ENCODE results near the gene CDH23.

CDH23 gene

GRCh38 chr10:71835671-71836595 is 439.2 kb downstream of the CDH23 start:
- ATAC-seq = peak; percentile 64
- peak; percentile 81 for TF ChIP-seq TCF4 (CRISPR knock-in tag; IDR thresholded peaks at IDR 0.05; ENCODE audit: borderline replicate concordance)
- 0 out of 2 replicates have a peak, but pooled peaks have one; percentile 23 for TF ChIP-seq PPARA (CRISPR knock-in tag; IDR thresholded peaks at IDR 0.05; ENCODE audit: borderline replicate concordance)
- TF ChIP-seq POU6F1 (CRISPR knock-in tag; IDR thresholded peaks at IDR 0.05; ENCODE audit: borderline replicate concordance, low read depth) = no peak
- 0 out of 2 replicates have a peak, but pooled peaks have one; percentile 10 for TF ChIP-seq ZNF565 (CRISPR knock-in tag; conservative IDR thresholded peaks at IDR 0.05; ENCODE audit: low read depth)
- 0 out of 2 replicates have a peak, but pooled peaks have one; percentile 38 for TF ChIP-seq ZFP3 (CRISPR knock-in tag; IDR thresholded peaks at IDR 0.05)
- no peak for TF ChIP-seq GLIS3 (CRISPR knock-in tag; IDR thresholded peaks at IDR 0.05)
- peak; percentile 62; the same call in 1 of the 2 replicates for TF ChIP-seq SNAI2 (CRISPR knock-in tag; IDR thresholded peaks at IDR 0.05)
- peak; percentile 94 for TF ChIP-seq ZNF70 (CRISPR knock-in tag; IDR thresholded peaks at IDR 0.05)
- 0 out of 2 replicates have a peak, but pooled peaks have one; percentile 25 for TF ChIP-seq ISL1 (CRISPR knock-in tag; IDR thresholded peaks at IDR 0.05)
- TF ChIP-seq ZC3H10 (CRISPR knock-in tag; IDR thresholded peaks at IDR 0.05) = no peak
- TF ChIP-seq TOX (CRISPR knock-in tag; IDR thresholded peaks at IDR 0.05; ENCODE audit: borderline replicate concordance) = no peak
- TF ChIP-seq ESRRG (CRISPR knock-in tag; IDR thresholded peaks at IDR 0.05) = no peak
- TF ChIP-seq ZFP30 (CRISPR knock-in tag; IDR thresholded peaks at IDR 0.05) = no peak
- peak; percentile 39; the same call in 1 of the 2 replicates for TF ChIP-seq ZNF8 (CRISPR knock-in tag; IDR thresholded peaks at IDR 0.05)
- TF ChIP-seq TSHZ2 (CRISPR knock-in tag; IDR thresholded peaks at IDR 0.05) = peak; percentile 81

GRCh38 chr10:71836596-71836974 is 439.9 kb downstream of the CDH23 start:
- no peak for ATAC-seq
- TF ChIP-seq ZC3H10 (CRISPR knock-in tag; IDR thresholded peaks at IDR 0.05) (no peak), ZFP3 (CRISPR knock-in tag; IDR thresholded peaks at IDR 0.05) (no peak), ZFP30 (CRISPR knock-in tag; IDR thresholded peaks at IDR 0.05) (no peak), ZNF70 (CRISPR knock-in tag; IDR thresholded peaks at IDR 0.05) (no peak), CREB5 (CRISPR knock-in tag; IDR thresholded peaks at IDR 0.05; ENCODE audit: low read depth) (no peak), TOX (CRISPR knock-in tag; IDR thresholded peaks at IDR 0.05; ENCODE audit: borderline replicate concordance) (no peak), OSR1 (CRISPR knock-in tag; IDR thresholded peaks at IDR 0.05) (no peak), CSDC2 (CRISPR knock-in tag; IDR thresholded peaks at IDR 0.05) (no peak), CSRNP3 (CRISPR knock-in tag; IDR thresholded peaks at IDR 0.05) (no peak), GLIS3 (CRISPR knock-in tag; IDR thresholded peaks at IDR 0.05) (no peak), ARNTL (CRISPR knock-in tag; IDR thresholded peaks at IDR 0.05; ENCODE audit: borderline replicate concordance, low read depth) (no peak), TSHZ2 (CRISPR knock-in tag; IDR thresholded peaks at IDR 0.05) (no peak), POU6F1 (CRISPR knock-in tag; IDR thresholded peaks at IDR 0.05; ENCODE audit: borderline replicate concordance, low read depth) (no peak), SNAI2 (CRISPR knock-in tag; IDR thresholded peaks at IDR 0.05) (no peak)
